OCI-LY7 (cell line): ENCODE measurements around the gene TPP1. TPM values are rescaled to one million over a fixed set of nuclear protein-coding genes. Genes with fewer than 3 reads are reported as not detected.

Source experiments
- BruUV-seq: library from RNA; stranded (reverse); fragments of 400-500 nt; replicated peaks from 2 replicates; lab custom pipeline; 2021; lab: Mats Ljungman, UMichigan
- CTCF ChIA-PET: fragments of 300-600 bp; sonication (Branson Sonifier 250); formaldehyde crosslinking; loops from one replicate; lab custom pipeline; 2022; ENCODE audit warnings: antibody characterized with exemption; ENCODE audit not compliant: unreplicated experiment; lab: Charles Lee
- POLR2A ChIA-PET: fragments of 300-600 bp; sonication (Branson Sonifier 250); formaldehyde crosslinking; loops from one replicate; lab custom pipeline; 2022; ENCODE audit warnings: antibody characterized with exemption; lab: Charles Lee
- DNase-seq: peaks from one replicate; pipeline ENCODE4 v3.0.0-alpha.2; 2015; ENCODE audit warnings: low spot score
- H2AFZ ChIP-seq: fragments of 200-600 bp; sonication (generic), shearing (Covaris generic); 2 replicates; pipeline ENCODE4 v1.6.1; 2014; ENCODE audit warnings: mild to moderate bottlenecking, antibody characterized with exemption, low read length, moderate library complexity
- H3K27ac ChIP-seq: fragments of 200-600 bp; sonication (generic); 2 replicates; pipeline ENCODE4 v1.5.1; 2014; ENCODE audit warnings: mixed run types, low read depth, mild to moderate bottlenecking, moderate library complexity, low read length, inconsistent platforms; ENCODE audit not compliant: poor library complexity, severe bottlenecking
- H3K36me3 ChIP-seq: fragments of 200-600 bp; sonication (generic); 2 replicates; pipeline ENCODE4 v1.6.1; 2014; ENCODE audit warnings: mild to moderate bottlenecking, antibody characterized with exemption, low read length, moderate library complexity, mixed read lengths; ENCODE audit not compliant: insufficient read depth
- H3K4me1 ChIP-seq: fragments of 200-600 bp; sonication (generic); 2 replicates; pipeline ENCODE4 v1.5.1; 2014; ENCODE audit warnings: mild to moderate bottlenecking, low read length; ENCODE audit not compliant: insufficient read depth, poor library complexity, severe bottlenecking
- H3K4me2 ChIP-seq: fragments of 200-600 bp; sonication (generic); 2 replicates; pipeline ENCODE4 v1.6.1; 2014; ENCODE audit warnings: mild to moderate bottlenecking, low read length
- H3K4me3 ChIP-seq: fragments of 200-600 bp; sonication (generic); 2 replicates; pipeline ENCODE4 v1.5.1; 2014; ENCODE audit warnings: mild to moderate bottlenecking, low read depth, low read length; ENCODE audit not compliant: poor library complexity, severe bottlenecking
- H3K79me2 ChIP-seq: fragments of 200-600 bp; sonication (generic); 2 replicates; pipeline ENCODE4 v1.6.1; 2016; ENCODE audit warnings: low read depth, mild to moderate bottlenecking, low read length, moderate library complexity, mixed read lengths; ENCODE audit not compliant: insufficient read depth
- H3K9me2 ChIP-seq: fragments of 200-600 bp; sonication (generic); 2 replicates; pipeline ENCODE4 v1.6.1; 2016; ENCODE audit warnings: mild to moderate bottlenecking, low read length, mixed read lengths; ENCODE audit not compliant: insufficient read depth
- H3K9me3 ChIP-seq: fragments of 200-600 bp; sonication (generic); 2 replicates; pipeline ENCODE4 v1.6.1; 2014; ENCODE audit warnings: mild to moderate bottlenecking, mixed run types, low read length, mixed read lengths
- H4K20me1 ChIP-seq: fragments of 200-600 bp; sonication (generic); 2 replicates; pipeline ENCODE4 v1.6.1; 2014; ENCODE audit warnings: mild to moderate bottlenecking, antibody characterized with exemption, low read length, moderate library complexity, mixed read lengths; ENCODE audit not compliant: insufficient read depth
- EZH2phosphoT487 ChIP-seq: fragments of 200-600 bp; sonication (generic); IDR thresholded peaks from 2 replicates; pipeline ENCODE4 v1.6.1; 2018; ENCODE audit warnings: low read depth, borderline replicate concordance, mild to moderate bottlenecking, mixed run types, antibody characterized with exemption, low read length, moderate library complexity, mixed read lengths
- intact Hi-C: fragments of 100-400 bp; cut with micrococcal nuclease; formaldehyde crosslinking; loops from one replicate; pipeline ENCODE4 v1.10.0; 2022; ENCODE audit not compliant: unreplicated experiment
- total RNA-seq, 2 experiments: library from RNA; depleted of rRNA in 1 of 2; stranded (reverse); fragments of >200 nt in 1 of 2; shearing (Covaris generic) in 1 of 2; gene quantifications; 2 replicates each; pipeline ENCODE4 v1.2.3, GENCODE V29; 2014 to 2022
- TF ChIP-seq, protein P1 (sequence below): fragments of 200-600 bp; sonication (generic); conservative IDR thresholded peaks from 2 replicates; pipeline ENCODE4 v1.5.1; 2014; ENCODE audit warnings: mild to moderate bottlenecking, antibody characterized with exemption, low read length, moderate library complexity, mixed read lengths

Gene TPP1
- total RNA-seq, 2 experiments from 2014 or later, result 16.6 to 41.1 TPM

DNA sequence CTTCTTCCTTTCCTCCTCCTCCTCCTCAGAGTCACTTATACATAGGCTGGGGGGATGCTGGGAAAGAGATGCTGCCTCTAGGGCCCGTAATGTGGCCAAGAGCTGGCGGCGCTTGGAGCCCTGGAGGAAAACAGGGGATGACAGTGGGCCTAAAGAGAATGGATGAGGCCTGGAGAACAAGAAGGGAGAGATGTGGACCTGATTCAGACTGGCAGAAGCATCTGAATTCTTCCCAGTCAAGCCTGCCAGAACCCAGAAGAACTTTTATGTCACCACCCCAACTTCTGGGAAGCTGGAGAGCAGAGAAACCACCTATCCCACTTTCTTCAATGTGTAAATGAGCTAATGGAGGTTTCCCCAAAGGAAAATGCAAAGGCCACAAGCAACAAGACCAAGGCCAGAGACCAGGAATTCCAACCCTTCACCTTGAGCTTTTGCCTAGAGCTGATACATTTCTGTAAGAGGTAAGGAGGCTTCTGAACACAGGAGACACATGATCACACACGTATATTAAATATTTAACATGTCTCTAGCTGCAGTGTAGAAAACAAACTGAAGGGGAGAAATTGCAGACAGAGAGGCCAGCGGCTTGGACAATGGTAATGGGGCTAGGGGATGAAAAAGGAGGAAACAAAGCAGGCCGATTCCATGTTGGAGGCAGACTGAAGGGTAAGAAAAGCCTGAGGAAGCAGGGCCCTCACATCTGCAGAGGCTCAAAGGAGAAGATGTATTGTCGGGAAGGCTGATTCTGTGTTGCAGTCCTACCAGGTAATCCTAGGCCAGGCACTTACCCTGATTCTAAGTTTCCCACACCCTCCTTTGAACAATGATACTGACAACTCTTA, 16.9 kb downstream of the TPP1 start:
- no peak for DNase-seq
- intact Hi-C loops, result loop anchor here (2.0 to 5.0 kb wide), 3 partner anchors 120 to 325 kb away; partner anchors contain the start of genes ARFIP2, TIMM10B and ZNF215
- no peak overlapping the region; the same call in 1 of the 2 replicates for H2AFZ ChIP-seq
- H3K9me3 ChIP-seq, result no peaks in the 10 kb centered on the region
- H3K27ac ChIP-seq, result peak overlapping the region; percentile 34
- POLR2A ChIA-PET, result interaction anchor here (0.6 to 1.1 kb wide), 6 partner anchors 10 to 97 kb away, joined by 3 to 5 read pairs (median 4); partner anchors contain the start of genes MRPL17 and TAF10
- H3K79me2 ChIP-seq, result peaks cover 57% of the 10 kb centered on the region
- peaks cover 40% of the 10 kb centered on the region for H3K4me1 ChIP-seq
- peak overlapping the region; percentile 91 for H3K4me3 ChIP-seq
- H4K20me1 ChIP-seq, result peaks cover 16% of the 10 kb centered on the region
- H3K36me3 ChIP-seq, result peaks cover 57% of the 10 kb centered on the region
- H3K9me2 ChIP-seq, result no peaks in the 10 kb centered on the region
- CTCF ChIA-PET, result interaction anchor here (0.5 to 0.6 kb wide), 2 partner anchors 9 to 81 kb away, joined by 3 to 4 read pairs; partner anchors contain the start of genes MRPL17 and TAF10
- TF ChIP-seq, protein P1, sequence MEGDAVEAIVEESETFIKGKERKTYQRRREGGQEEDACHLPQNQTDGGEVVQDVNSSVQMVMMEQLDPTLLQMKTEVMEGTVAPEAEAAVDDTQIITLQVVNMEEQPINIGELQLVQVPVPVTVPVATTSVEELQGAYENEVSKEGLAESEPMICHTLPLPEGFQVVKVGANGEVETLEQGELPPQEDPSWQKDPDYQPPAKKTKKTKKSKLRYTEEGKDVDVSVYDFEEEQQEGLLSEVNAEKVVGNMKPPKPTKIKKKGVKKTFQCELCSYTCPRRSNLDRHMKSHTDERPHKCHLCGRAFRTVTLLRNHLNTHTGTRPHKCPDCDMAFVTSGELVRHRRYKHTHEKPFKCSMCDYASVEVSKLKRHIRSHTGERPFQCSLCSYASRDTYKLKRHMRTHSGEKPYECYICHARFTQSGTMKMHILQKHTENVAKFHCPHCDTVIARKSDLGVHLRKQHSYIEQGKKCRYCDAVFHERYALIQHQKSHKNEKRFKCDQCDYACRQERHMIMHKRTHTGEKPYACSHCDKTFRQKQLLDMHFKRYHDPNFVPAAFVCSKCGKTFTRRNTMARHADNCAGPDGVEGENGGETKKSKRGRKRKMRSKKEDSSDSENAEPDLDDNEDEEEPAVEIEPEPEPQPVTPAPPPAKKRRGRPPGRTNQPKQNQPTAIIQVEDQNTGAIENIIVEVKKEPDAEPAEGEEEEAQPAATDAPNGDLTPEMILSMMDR, result no peak
- TF ChIP-seq EZH2phosphoT487, result no peak
- H3K4me2 ChIP-seq, result peak overlapping the region; percentile 97
- no TSS peak for BruUV-seq

DNA sequence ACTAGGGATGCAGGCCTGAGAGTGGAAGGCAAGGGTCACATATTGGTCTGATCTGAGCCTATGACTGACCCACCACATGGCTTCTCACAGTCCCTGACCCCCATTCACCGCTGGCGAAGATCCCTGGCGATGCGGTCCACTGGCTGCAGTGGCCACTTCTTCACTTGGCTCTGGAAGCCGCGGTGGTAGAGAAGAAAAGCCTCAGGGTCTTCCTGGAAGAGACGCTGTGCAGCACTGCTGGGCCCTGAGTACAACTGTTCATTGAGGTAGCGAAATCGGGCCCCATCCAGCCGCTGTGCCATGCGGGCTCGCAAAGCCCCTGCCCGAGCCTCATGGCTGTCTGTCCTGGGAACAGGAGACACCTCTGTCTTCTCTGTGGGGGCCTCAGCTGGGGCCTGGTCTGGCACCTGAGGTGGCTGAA, 18.2 kb downstream of the TPP1 start:
- intact Hi-C loops, result loop anchor here (5.0 kb wide), 2 partner anchors 119 to 326 kb away; partner anchors contain the start of genes ARFIP2, TIMM10B and ZNF215

More for the DNA sequence above, 18.2 kb downstream of the TPP1 start:
- peaks cover 45% of the 10 kb centered on the region for H3K79me2 ChIP-seq
- ChIA-PET CTCF (no interaction called here), POLR2A (no interaction called here)
- no TSS peak for BruUV-seq
- no peak for TF ChIP-seq EZH2phosphoT487
- TF ChIP-seq, protein P1, result no peak
- no peaks in the 10 kb centered on the region for H3K9me3 ChIP-seq
- H3K27ac ChIP-seq, result no peak overlapping the region
- H3K4me2 ChIP-seq, result no peak overlapping the region
- peaks cover 57% of the 10 kb centered on the region for H3K36me3 ChIP-seq
- H2AFZ ChIP-seq, result no peak overlapping the region
- no peaks in the 10 kb centered on the region for H3K9me2 ChIP-seq
- no peak for DNase-seq
- H4K20me1 ChIP-seq, result peaks cover 10% of the 10 kb centered on the region; the same call in 1 of the 2 replicates
- no peak overlapping the region for H3K4me3 ChIP-seq
- peaks cover 28% of the 10 kb centered on the region for H3K4me1 ChIP-seq
